Fibroblast of skin of scalp (primary cell): Measurements from ENCODE around the gene IL37.
"Not testable (repeated sequence)": the region's sequence is repeated elsewhere in the genome, so short reads cannot be mapped to it uniquely, and the experiment has no call there.

Experiments
- DNase-seq: peaks from one replicate; pipeline ENCODE4 v3.0.0-alpha.2; 2013

The IL37 gene

GRCh38 chr2:112891385-112891831 is 19.6 kb upstream of the IL37 start:
- DNase-seq, result no peak

DNA sequence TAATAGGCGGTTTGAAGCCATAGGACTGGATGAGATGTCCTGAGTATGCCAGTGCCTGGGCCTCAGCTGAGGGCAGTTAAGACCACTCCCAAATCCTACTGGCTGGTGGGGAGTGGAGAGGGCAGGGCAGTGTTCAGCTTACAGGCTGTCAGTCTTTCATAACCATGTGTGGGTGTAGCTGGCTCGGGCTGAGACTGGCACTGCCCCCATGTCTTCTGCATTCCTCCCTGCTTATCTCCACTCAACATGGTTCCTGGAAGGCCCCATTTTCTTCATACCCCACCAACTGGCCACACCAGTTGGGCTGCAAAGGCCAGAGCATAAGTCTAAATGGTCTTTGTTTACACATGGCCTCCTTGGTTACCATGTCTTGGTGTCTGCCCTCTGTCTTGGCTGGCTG is 17.2 kb upstream of the IL37 start:
- DNase-seq, result no peak

GRCh38 chr2:112896909-112897623 is 13.9 kb upstream of the IL37 start:
- DNase-seq, result no peak

- DNase-seq, result no peak
Measured at GRCh38 chr2:112897624-112897978, 13.4 kb upstream of the IL37 start.

DNA sequence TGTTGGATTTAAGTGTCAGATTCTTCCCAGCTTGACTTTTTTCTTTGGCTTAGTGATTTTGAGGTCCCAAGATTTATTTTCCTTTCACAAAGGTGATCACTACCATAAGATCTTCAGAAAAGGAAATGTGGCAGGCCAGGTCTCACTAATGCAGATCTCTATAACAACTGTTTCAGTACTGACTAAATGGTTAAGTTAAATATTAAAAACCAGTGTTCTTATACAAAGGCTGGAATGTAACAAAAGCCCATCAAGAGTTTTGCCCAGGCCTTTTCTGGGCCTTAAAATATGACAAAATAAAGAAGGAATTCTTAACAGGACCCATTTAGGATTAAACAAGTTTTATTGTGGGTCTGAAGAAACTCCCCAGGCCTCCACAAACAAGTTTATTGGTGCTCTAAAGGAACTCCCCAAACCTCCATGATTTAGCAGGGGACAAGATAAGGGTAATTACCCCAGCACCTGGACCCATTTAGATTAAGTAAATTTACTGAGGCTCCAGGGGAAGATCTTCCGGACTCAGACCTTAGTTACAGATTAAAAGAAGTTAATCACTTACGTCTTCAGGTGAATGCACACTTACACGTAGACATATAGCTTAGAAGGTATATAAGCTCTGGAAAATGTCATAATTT is 9.4 kb upstream of the IL37 start:
- DNase-seq, result not testable (repeated sequence)

DNA sequence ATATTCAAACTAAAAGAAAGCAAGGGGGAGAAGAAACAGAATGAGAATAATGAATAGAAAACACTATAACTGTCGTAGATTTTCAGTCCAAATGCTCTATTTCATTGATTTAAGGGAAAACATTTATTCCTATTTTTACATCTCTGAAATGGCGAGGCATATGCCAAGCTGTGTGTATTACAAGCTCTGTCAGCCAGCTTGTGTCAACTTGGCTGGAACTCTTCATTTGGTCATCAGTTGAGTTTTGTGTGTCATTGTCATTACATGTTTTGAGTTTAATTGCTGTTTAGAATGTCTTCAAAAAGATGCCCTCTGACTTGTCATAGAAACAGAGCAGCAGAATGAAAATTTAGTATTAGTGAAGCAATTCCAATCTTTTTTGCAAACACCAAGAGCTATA is 8.1 kb upstream of the IL37 start:
- no peak for DNase-seq

DNA sequence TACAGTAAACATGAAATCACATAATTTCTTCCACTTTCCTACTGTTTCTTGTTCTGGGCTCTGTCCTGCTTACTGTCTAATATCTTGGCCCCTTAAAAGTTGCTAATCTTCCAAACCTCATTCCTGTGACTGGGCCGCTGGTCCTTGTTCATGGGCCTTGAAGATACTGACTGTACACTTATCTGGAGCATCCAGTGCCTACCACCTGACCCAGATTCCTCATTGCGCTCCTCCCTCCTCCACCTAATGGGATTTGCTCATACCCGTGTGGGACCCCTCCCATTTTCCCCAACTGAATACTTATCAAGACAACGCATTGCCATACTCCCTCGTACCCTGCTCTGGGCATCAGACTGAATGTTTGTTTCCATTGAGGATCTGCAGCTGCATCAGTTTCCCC is 6.1 kb upstream of the IL37 start:
- DNase-seq, result no peak

DNA sequence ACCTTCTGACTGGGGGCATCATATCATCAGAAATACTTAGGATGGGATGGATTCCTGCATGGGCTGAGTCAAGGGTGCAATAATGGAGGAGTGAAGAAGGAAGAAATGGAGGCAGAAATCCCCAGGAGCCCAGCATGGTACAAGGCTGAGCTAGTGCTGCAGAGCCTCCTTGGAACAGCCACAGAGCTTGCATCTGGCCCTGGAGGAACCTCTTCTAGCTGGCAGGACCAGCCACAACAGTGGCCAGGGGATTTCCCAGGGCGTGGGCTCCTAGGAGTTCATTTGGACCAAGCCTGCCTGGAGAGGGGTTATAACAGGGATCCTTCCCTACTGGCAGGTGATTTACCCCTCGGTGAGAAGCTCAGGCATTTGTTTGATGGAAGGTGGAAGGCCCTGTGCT is 4.7 kb upstream of the IL37 start:
- no peak for DNase-seq

DNA sequence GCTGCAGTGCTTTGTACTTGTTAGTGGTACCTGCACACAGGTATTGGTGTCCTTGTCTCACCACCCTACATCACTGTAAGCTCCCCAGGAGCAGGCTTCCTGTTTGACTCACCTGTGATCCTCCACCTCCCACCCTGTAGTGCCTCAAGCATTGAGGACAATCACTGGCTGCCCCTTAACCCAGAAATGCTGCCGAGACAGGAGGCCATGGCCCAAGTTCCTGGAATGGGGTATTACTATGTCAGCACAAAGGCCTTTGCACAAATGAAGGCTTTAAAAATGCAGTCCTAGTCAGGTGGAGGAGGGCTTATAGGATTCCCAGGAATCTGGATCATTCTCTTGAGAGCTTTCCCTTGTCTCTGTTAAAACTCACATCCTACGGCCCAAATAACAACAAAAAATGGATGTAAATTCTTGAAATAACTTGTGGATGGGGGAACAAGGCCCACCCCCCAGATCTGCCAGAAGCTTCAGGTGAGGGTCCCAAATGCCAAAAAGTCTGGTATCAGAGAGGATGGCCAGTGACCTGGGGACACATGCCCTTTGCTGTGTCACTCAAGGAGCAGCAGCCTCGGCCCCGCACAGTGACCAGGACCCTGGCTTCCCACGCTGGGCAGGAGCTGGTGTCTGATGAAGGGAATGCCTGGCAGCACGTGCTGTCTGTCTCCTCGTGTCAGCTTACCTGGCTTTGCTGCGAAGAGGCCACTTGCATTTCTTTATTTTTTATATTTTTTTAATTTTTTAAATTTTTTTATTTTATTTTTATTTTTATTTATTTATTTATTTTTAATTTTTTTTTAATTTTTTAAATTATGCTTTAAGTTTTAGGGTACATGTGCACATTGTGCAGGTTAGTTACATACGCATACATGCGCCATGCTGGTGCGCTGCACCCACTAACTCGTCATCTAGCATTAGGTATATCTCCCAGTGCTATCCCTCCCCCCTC is 3.7 kb upstream of the IL37 start:
- no peak for DNase-seq

- DNase-seq, result not testable (repeated sequence)
Measured at GRCh38 chr2:112908559-112908958, 2.4 kb upstream of the IL37 start.

DNA sequence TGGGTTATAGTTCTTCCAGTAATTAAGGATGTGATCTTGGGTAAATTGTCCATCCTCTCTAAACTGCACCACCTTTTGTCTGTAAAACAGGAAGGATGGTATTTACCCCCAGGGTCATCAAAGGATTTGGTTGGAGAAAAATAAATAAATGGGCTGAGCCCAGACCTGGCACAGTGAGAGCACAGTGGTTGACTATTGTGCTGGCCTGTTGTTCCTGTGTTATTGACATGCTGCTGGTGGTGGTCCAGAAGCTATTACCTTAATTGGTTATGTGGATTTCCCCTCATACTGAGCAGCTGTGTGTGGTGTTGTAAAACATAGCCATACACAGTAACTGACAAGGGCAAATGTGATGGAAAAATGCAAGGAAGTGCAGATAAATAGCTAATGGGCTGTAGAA is 746 bp upstream of the IL37 start:
- DNase-seq, result no peak

DNA sequence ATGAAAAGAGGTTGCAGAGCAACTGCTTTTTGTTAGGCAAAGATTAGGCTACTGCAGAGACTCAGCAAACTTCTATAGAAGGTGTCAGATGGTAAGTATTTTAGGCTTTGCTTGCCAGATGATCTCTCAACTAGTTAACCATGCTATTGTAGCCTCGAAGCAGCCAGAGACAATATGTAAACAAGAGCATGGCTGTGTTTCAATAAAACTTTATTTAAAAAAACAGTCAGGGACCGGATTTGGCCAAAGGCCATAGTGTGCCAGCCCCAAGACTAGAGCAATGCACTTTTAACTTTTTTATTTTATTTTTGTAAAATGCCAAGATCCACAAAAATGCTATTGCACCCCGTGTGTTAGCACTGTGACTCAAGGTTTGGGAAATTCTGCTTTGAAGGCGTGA is 1.4 kb downstream of the IL37 start:
- no peak for DNase-seq

DNA sequence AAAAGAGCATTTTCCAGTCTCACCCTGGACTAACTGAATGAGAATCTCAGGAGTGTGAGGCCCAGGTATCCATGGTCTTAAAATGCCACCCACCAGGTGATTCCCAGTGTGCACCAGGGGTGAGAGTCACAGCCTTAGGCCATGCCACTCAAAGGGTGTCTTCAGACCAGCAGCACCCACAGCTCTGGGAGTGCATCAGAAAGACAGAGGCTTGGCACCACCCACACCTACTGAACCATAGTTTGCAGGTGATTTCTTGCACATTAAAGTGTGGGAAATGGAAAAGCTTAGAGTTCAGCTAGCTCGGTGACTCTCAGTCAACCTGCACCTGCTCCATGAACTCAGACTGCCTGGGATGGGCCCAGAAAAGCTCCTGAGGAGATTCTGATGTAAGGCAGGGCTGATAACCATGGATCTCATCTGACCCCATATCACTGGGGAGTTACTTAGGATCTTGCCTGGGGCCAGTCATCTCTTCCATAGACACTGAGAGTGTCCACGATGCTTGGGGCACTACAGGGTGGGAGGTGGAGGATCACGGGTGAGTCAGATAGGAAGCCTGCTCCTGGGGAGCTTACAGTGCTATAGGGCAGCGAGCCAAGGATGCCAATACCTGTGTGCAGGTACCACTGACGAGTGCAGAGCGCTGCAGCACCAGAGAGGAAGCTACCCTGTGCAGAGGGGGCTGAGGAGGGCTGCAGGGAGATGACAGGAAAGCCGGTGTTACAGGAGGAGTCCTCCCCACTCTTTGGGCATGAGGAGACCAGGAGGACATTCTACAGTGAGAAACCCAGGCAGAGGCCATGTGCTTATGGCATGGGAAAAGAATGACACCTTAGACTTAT is 4.6 kb downstream of the IL37 start:
- DNase-seq, result no peak

GRCh38 chr2:112916145-112916571 is 5.2 kb downstream of the IL37 start:
- DNase-seq, result no peak

- no peak for DNase-seq
Measured at GRCh38 chr2:112916625-112917247, 5.8 kb downstream of the IL37 start.

DNA sequence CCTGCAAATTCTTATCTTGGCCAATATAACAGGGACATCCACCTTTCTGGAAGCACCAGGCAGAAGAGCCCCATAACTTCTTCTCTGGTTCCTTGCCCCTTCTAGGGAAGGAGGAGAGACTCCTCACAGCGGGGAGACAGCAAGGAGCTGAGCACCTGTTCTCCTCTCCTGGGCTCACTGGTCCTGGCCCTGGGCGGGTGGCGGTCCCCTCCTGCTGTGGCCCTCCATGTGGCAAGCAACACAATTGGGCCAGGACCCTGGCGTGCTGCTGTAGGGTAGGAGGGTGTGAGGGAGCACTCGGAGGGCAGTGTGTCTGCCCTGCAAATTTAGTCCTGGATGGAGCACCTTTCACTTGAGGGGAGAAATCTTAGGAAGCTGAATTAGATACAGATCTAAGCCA is 6.9 kb downstream of the IL37 start:
- DNase-seq, result no peak

- DNase-seq, result no peak
Measured at GRCh38 chr2:112918256-112918655, 7.3 kb downstream of the IL37 start.

- no peak for DNase-seq
Measured at GRCh38 chr2:112919086-112919485, 8.1 kb downstream of the IL37 start.

- DNase-seq, result no peak
Measured at GRCh38 chr2:112920923-112921532, 10.1 kb downstream of the IL37 start.

- no peak for DNase-seq
Measured at GRCh38 chr2:112921982-112922381, 11.0 kb downstream of the IL37 start.

DNA sequence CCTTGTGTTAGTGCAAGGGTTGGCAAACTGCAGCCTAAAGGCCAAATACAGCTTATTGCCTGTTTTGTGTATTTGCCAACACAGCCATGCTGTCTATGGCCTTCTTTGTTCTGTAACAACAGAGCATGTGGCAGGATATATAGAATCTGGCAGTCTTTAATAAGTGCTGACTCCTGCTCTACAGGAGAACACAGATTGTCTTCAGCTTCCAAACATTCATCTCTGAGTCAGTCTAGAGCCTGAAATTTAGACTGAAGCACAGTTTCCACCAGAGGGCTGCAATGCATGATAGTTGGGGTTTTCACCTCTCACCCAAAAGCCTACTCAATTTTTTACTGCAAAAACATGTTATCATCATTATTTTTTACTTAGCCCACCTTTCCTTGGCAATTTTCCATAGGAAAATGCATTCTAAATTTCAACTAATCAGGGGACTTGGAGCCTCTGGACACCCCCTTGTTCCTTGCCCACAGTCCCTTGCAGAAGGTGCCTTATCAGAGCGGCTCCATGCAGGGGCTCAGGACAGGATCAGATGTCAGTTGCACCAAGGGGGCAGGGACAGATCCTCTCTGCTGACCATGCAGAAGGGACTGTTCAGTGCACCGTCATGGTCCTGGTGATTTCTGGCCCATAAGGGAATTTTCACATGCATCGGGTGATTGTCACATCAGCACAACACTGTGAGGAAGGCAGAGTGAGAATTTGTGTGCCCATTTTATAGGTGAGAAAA is 12.4 kb downstream of the IL37 start:
- DNase-seq, result no peak
